ENCODE data around the gene SIPA1L3.
"Not testable (repeated sequence)": the region's sequence is repeated elsewhere in the genome, so short reads cannot be mapped to it uniquely, and the experiment has no call there.

SIPA1L3 gene

GRCh38 chr19:38070573-38070972 lies 163.6 kb downstream of the SIPA1L3 start:
- DNase-seq (ENCODE audit: low spot score) = no peak

- not testable (repeated sequence) for DNase-seq (ENCODE audit: low spot score)
These were observed 164.0 kb downstream of the SIPA1L3 start for GRCh38 chr19:38071054-38071453.

GRCh38 chr19:38071647-38072046 lies 164.6 kb downstream of the SIPA1L3 start:
- no peak for DNase-seq (ENCODE audit: low spot score)

- no peak for DNase-seq (ENCODE audit: low spot score)
These were observed 166.1 kb downstream of the SIPA1L3 start for GRCh38 chr19:38072776-38073750.

GRCh38 chr19:38073841-38074685 lies 167.1 kb downstream of the SIPA1L3 start:
- no peak for DNase-seq (ENCODE audit: low spot score)

GRCh38 chr19:38076337-38076736 lies 169.3 kb downstream of the SIPA1L3 start:
- DNase-seq (ENCODE audit: low spot score) = no peak

- no peak for DNase-seq (ENCODE audit: low spot score)
These were observed 171.4 kb downstream of the SIPA1L3 start for GRCh38 chr19:38078302-38078930.

- DNase-seq (ENCODE audit: low spot score) = peak; percentile 34
These were observed 172.9 kb downstream of the SIPA1L3 start for GRCh38 chr19:38079926-38080380.

GRCh38 chr19:38081547-38082255 lies 174.7 kb downstream of the SIPA1L3 start:
- DNase-seq (ENCODE audit: low spot score) = no peak

- DNase-seq (ENCODE audit: low spot score) = no peak
These were observed 175.5 kb downstream of the SIPA1L3 start for GRCh38 chr19:38082256-38083118.

GRCh38 chr19:38084196-38084595 lies 177.2 kb downstream of the SIPA1L3 start:
- DNase-seq (ENCODE audit: low spot score) = no peak

- no peak for DNase-seq (ENCODE audit: low spot score)
These were observed 182.4 kb downstream of the SIPA1L3 start for GRCh38 chr19:38089440-38089839.

GRCh38 chr19:38093154-38093553 lies 186.1 kb downstream of the SIPA1L3 start:
- no peak for DNase-seq (ENCODE audit: low spot score)

- DNase-seq (ENCODE audit: low spot score) = no peak
These were observed 186.6 kb downstream of the SIPA1L3 start for GRCh38 chr19:38093587-38093986.

GRCh38 chr19:38095411-38096308 lies 188.7 kb downstream of the SIPA1L3 start:
- peak; percentile 78 for DNase-seq (ENCODE audit: low spot score)

GRCh38 chr19:38099966-38100365 lies 193.0 kb downstream of the SIPA1L3 start:
- DNase-seq (ENCODE audit: low spot score) = no peak

- no peak for DNase-seq (ENCODE audit: low spot score)
These were observed 193.6 kb downstream of the SIPA1L3 start for GRCh38 chr19:38100589-38100988.

- DNase-seq (ENCODE audit: low spot score) = no peak
These were observed 194.7 kb downstream of the SIPA1L3 start for GRCh38 chr19:38101723-38102122.

GRCh38 chr19:38105574-38105973 lies 198.6 kb downstream of the SIPA1L3 start:
- no peak for DNase-seq (ENCODE audit: low spot score)
